Activated gamma-delta T cell (primary cell): ENCODE results near the gene GRIK2.

Experiments
- DNase-seq: peaks from one replicate; lab custom pipeline; 2025; lab: John Stamatoyannopoulos, UW

GRIK2 gene

DNA sequence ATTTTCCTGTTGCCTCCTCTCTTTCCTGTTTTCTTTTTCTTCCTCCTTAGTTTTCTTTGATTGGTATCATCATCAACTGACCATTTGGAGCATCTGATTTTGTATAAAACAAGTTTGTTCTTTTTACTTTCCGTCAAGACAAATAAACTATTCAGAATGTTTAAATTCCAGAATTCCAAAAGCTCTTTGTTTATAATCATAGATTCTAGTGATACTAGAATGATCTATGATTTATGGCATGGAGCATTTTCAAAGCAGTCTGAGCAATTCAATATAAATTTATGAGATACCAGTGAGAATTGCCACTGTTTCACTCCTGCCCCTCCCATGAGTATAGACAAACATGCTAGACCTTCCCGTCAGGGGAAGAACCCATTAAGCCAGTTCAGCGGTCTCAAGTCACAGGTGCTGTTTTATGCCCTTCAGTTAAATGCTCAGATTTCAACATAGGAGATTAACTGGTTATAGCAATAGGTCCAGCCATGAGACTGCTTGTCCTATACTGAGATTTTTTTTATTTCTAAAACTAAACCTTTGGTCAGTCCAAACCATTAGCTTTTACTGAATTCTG is 60.7 kb downstream of the GRIK2 start:
- no peak for DNase-seq

DNA sequence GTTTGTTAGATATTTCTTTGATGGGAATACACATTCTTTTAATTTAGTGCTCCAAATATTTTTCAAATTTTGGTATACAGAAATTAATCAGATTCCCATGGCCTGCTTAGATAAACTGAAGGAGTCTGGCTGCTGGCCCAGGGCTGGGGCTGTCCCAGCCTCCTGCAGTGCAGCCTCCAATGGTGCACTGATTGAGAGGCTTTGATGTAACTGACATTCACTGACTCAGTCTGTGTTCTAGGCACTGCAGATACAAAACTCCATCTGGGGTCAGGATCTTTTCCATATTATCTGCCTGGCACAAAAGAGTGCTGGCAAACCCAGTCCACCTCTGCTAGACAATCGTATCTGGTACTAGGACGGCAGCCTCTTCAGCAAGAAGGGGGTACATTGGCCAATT is 64.8 kb downstream of the GRIK2 start:
- no peak for DNase-seq

DNA sequence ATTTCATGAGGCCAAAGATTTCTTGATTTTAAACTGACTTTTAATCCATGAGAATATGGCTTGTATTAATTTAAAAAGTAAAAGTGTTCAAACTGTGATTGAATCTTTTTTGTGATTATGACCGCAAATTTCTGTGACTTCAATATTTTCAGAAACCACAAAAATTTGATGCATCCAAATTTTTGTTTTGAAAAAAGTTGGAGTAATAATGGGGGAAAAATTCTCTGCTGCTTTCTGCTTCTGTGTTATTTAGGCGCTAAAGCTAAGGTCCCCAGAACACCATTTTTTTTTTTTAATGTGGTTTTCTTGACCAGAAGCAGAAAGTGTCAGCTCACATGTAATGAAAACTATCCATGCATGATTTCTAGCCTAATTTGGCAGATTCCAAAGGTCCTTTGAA is 65.3 kb downstream of the GRIK2 start:
- DNase-seq, result no peak

DNA sequence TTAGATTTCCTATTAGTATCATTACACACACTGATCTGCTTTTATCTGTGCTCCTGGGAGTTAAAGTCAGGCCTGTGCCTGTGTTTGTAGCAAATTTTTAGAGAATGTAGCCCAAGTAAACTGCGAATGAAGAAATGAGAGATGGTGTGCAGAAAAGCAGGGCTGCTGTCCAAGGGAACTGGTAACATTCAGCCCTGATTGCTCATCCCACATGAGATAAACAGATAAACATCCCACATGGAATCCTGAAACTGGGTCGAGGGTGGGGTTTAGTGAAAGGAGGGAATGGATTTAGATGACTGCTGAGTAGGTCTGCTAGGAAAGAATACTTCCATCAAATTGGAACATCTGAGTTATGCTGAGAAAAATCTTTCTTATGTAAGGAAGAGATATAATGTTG is 69.1 kb downstream of the GRIK2 start:
- no peak for DNase-seq

DNA sequence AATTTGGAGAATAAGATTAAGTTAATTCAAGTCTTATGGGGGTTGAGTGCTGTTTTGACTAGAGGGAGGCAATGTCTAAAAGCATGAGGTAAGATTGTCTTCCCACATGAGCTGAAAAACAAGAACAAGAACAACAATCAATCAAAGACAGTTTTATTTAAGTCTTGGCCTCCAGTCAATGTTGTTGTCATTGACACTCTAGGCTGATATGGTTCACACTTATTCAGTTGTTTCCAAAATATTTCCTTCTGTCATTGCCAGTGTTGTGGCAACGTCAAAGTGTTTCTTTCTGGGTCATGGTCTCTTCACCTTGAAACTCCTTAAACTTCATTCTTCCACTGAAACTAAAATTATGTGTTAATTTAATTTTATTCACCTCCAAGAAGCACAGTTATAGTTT is 72.4 kb downstream of the GRIK2 start:
- DNase-seq, result no peak

DNA sequence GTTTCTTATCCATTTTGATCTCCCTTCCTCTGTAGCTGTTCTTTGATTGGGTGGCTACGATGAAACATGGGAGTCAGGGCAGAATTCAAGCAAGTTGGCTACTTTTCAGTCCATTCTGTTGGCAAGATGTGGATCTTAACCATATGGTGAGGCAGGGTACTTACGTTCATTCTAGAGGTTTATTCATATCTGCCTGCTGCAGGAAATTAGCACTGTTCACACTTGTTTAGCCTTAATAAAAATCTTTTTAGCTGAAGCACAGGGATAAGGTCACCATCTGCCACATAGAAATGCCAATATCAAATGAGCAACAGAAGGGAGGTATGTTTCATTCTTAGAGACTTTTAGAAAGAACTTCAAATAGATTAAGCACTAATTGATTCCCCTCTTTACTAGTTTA is 83.9 kb downstream of the GRIK2 start:
- DNase-seq, result no peak

DNA sequence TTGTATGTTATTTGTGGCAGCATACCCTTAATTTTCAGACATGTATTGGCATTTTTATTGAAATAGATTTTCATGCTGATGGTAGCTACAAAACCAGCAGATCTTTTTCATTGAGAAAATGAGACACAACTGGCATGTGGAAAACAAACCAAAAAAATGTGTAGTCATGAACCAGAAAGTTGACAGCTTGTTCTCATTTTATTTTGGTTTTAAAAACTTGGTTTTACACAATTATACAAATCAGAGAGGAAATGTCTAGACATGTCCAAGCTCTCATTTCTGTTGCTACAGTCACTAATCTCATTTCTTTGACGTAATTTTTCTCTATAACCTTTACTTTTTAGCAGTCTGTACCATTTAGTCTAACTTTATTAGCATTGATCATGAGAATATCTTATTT is 85.4 kb downstream of the GRIK2 start:
- DNase-seq, result no peak

DNA sequence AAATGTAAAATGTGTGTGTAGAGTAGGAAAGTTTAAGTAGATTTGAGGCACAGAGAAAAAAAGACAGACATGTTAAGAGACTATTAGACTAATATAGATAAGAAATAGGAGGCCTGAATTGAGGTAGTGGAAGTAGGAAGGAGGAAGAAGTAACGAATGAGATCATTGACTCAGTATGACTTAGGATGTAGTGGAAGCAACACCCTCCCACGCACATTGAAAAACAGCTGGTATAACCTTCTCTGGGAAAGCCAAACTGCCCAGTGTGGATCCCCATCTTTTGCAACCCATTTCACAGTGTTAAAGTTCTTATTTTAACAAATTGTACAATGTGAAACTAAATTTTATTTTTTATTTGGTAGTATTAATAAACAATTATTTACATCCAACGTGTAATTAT is 89.1 kb downstream of the GRIK2 start:
- no peak for DNase-seq

DNA sequence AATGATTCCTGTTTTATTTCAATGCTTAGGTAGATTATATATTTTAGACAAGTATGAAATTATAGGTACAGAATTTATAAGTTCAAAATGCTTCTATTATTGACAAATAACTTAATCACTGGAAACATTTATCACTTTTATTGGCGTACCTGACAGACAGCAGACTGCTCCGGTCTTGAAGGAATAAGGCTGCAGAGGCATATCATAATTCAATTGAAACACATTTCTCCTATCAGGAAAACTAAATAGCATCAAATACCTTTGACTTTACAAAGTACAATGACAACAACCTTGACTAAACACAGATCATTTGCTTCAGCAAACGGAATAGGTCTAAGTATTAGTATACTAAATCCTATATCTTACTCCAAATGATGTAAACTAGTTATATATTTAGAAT is 91.3 kb downstream of the GRIK2 start:
- DNase-seq, result no peak

DNA sequence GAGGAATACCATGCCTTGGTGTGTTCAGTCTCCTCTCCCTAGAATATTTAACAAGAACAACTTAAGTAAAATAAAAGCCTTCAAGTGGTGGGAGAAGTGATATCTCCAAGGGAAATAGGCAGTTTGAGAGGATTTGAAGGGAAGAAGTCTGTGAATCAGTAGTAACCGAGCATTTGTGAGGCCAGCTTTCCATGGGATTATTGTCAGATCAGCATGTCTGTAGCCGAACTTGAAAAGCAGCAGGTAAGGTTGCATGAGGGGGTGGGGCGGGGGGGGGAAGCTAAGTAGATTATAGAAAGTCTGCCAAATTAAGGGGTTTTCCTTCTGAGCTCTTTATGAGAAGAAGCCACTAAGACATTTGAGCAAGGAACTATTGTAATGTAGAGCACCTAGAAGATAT is 92.6 kb downstream of the GRIK2 start:
- no peak for DNase-seq

DNA sequence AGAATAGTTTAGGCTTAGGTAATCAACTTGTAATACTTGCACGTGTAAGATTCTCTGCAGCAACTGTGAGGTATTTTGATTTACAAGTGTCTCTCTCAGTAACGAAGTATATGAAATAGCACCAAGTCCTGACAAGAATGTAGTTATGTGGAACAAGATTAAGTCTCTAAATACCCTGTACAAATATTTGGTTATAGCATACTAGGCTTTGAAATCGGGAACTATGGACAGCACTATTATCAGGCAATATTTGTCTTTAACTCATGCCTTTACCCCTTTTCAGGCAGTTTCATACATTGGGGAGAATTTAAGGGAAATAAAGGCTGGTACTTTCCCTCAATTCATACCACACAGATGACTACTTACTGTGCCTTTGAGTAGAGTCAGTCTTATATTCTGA is 93.2 kb downstream of the GRIK2 start:
- no peak for DNase-seq

DNA sequence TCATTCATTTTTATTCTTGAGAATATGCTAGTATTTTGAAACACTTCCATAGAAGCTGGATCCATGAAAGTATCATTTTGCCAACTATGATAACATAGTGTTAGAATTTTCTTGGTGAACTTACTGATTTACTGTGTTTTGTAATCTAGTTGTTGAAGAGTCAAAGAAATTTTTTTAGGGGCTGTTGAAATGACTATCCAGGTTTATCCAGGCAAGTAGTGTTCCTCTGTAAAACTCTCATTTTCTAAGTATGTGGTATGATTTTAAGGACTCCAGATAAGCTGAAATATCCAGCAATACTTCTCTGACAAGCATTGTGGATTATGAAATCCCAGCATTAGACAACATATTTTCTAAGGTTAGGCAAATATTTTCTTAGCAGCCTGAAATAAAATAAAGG is 95.9 kb downstream of the GRIK2 start:
- DNase-seq, result no peak

DNA sequence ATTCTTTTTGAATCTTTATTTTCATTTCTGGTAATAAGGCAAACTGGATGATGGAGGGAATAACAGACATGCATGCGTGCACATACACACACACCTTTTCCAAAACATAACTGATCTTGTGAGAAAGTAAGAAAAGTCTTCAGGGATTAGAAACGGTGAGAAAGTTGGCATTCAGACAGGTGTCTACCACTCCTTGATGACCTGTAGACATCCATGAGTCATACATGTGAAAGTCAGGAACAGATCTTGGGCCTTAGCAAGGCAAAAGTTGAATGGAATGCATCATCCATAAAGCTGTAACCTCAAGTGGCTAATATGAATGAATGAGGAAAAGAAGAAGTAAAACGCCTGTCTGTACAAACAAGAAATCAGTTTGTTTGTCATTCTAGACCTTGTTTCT is 97.3 kb downstream of the GRIK2 start:
- no peak for DNase-seq

DNA sequence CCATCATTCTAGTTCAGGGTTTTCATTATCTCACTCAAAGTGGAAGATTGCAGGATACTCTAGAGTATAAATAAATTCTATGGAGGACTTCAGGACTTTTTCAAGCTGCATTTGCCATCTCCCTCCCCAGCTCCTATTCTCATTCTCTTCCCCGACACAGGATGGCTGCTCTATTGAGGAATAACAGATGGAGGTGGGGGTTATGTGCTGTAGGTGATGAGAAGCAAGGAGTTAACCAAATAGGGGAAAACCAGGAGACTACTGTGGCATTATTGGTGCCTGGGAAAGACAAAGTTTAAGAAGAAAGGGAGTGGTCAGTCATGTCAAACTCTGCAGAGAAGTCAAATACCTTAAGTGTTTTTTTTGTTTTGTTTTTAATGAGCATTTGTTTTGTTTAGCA is 109.3 kb downstream of the GRIK2 start:
- no peak for DNase-seq

DNA sequence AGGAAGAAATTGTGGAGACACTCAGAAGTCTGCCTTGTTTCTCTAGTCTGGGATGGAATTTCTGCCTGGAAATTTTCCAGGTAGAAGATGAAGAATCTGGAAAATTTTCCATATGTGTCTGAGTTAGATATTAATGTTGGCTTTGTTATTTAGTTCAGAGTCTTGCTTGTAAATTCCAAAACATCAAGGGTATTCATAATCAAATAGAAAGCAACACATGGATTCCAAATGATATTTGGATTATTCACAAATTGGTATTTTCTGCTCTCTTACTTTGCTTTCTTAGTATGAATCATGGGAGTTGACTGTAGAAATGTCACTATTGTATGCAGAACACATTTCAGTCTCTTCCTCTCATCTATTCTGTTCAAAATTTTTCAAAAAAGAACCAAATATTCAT is 116.0 kb downstream of the GRIK2 start:
- no peak for DNase-seq

DNA sequence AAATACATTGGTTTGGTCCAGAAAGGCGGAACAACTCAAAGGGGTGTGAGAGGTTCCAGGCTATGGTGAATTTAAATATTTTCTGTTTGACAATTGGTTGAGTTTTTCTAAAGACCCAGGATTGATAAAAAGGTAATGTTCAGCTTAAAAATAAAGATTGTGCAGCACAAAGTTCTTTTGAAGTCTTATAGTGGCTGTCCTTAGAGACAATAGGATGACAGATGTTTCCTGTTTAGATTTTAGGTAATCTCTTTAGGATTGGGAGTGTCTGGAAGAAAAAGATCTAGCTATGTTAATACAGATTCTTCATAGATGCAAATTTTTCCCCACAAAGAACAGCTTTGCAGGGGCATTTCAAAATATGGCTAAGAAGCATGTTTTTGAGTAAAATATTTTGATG is 119.7 kb downstream of the GRIK2 start:
- no peak for DNase-seq

DNA sequence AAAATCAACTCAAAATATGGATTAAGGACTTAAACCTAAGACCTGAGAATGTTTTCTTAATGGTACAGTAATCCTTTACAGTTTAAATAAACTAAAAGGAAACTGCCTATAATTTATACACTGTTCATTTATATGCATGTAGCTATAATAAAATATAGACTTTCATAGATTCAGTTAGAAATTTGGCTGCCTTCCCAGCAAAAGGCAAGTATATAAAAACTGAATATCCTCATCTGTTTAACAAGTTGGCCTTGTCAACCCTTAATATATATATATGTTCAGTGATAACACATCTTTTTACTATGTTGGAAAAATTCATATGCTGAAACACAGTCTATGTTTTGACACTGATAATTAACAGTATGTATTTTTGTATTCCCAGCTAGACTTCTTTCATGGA is 123.1 kb downstream of the GRIK2 start:
- DNase-seq, result no peak

DNA sequence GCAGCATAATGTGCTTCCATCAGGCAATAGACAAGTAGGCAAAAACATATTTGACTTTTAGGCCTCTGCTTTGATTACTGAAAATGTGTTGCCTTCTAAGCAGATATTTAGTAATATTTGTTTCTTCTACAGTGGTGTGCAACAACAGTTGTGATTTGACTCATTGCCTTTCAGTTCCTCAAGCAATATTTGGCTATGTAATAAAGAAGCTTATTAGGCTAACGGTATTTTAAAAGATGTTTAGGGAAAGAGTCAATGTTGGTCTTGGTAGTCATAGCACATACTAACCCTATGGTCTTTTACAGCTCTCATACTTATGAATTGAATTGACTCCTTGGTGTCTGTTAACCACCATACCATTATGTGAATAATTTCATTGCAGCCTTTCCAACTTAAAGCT is 124.1 kb downstream of the GRIK2 start:
- DNase-seq, result no peak

DNA sequence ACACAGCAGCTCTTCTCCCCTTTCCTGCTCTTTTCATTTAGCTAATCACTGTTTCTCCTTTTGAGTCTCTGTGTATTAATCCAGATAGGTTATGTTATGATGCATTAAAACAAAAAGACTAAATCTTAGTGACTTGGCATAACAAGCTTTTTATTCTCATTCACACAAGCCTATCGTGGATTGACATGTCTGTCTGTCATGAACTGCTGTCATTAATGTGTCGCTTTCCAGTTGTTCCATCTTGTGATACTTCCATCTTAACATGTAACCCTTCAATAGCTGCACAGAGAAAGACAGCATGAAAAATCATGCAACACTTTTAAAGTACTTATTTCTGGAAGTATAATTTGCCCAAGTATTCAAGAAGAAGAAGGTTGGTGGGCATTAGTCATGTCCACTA is 128.7 kb downstream of the GRIK2 start:
- no peak for DNase-seq

DNA sequence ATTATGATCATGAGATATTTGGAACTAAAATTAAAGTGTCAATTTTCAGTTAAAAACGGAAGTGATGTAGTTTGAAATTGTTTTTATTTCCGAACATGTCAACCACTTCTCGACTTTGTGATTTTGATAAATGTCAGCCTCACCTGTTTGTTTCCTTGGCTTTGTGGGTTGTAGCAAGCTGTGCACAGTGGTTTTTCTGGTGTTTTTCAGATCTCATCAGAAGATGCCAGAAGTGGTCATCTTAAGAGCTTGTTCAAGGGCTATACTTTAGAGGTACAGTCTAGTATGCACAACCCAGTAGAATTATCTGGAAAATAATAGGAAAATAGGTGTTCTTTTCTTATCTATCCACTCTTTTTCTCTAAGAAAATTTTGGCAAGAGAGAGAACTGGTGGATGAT is 134.0 kb downstream of the GRIK2 start:
- no peak for DNase-seq

DNA sequence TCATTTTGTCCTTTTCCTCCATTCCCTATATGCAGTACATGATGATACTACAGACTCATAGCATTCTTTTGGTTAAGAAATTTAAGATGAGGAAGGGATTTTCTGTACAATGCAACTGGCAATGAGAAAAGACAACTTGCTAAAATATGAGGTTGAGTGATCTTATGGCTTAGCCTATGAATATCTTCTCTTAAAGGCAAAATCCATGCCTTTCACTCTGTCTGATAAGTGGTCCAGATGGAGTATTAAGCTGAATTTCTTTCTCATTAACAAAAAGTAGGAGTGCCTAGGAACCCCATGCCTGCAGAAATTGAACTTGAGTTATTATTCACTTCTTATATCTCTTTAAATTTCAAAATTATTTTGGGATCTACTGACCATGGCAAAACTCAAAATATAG is 135.3 kb downstream of the GRIK2 start:
- DNase-seq, result no peak

DNA sequence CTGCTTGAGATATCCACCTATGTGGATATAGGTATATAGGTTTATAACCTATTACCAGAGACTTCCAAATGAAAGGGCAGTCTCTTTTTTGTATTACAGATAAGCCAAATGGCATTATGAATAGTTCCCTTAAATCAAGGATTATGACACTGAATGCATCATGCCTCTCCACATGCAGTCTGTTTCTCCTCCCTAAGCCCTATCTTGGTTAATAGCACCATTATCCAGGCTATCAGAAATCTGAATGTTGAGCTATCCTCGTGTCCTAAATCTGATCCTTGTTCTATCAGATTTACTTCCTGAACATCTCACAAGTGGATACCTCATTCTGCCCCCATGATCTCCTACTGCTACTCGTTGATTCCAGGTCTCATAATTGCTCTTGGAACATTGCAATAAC is 138.0 kb downstream of the GRIK2 start:
- no peak for DNase-seq

DNA sequence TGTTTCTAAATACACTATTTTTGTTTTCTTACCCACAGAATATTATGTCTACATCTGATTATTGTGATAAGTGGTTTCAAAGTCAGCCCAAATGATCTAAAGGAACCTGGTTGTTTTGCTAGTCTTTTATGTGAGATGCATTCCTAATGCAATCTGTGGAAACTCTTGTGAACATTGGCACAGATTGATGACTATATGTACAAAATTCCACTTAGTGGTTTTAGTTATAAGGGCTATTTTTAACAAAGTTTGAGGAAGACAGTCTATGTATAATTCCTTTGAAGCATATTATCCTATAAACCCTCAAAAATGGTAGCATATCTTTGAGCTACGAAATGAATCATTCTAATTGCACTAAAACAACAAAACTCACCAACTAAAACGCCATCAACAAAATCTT is 140.9 kb downstream of the GRIK2 start:
- DNase-seq, result no peak

DNA sequence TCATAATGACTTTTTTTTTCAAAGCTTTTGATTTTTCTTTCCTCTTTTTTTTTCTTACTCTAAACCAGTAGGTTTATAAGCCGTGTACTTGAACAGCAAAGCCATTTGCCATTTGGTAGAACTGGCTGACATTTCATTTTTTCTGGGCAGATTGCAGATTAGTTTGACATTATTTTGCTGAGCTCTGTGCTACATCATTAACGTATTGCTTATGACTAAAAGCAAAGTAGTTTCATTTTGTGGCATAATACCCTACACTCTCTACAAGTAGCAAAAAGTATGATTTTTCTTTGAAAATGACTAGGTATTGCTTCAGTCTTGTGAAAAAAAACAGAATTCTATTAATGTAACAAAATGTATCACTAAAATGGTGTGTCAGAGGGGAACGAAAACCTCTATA is 141.3 kb downstream of the GRIK2 start:
- DNase-seq, result no peak

DNA sequence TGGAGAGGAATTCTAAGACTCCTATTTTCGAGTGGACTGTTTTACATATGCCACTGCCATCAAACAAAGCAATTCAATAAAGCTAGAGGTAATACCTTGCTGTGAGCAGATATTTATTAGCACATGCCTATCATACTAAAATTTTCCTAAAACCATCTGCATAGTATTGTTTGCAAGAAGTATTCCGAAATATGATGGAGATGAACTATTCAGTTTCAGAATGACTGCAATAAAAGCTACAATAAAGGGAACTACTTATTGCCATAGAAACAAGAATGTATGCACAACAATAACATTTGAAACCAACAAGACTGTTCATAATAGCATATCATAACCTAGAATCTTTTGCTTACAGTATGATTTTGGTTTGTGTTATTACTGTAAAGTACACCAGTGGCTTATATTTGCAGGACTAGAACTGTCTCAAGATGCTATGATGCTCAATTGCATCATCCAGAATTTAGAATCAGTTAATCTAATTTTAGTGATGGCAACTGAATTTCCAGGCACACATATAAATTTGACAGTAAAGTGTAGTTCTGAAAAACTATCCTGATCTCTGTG is 144.3 kb downstream of the GRIK2 start:
- no peak for DNase-seq
